HepG2 (cell line): Measurements from ENCODE around the gene YWHAH. TPM values are rescaled to one million over a fixed set of nuclear protein-coding genes. Genes with fewer than 3 reads are reported as not detected.

Experiments
- ATAC-seq: fragments of 200-7000 bp; cut with Tn5 transposase; 3 replicates; pipeline ENCODE4 v1.9.1; 2020; ENCODE audit warnings: mild to moderate bottlenecking, moderate library complexity
- BruUV-seq: library from RNA; stranded (reverse); fragments of 400-500 nt; replicated peaks from 2 replicates; lab custom pipeline; 2021; lab: Mats Ljungman, UMichigan
- CTCF ChIA-PET: fragments of 300-600 bp; formaldehyde crosslinking; extraction: SDS; loops from one replicate; lab custom pipeline; 2021; ENCODE audit warnings: low total read pairs, inconsistent platforms, low intra/inter-chr PET ratio; lab: Yijun Ruan, JAX
- POLR2A ChIA-PET: fragments of 350-600 bp; sonication (Branson Sonifier 250); formaldehyde crosslinking; loops from one replicate; lab custom pipeline; 2020; ENCODE audit warnings: antibody characterized with exemption, inconsistent platforms; lab: Yijun Ruan, JAX
- DNase-seq: peaks from one replicate; pipeline ENCODE4 v3.0.0-alpha.2; 2015; ENCODE audit warnings: low spot score
- FAIRE-seq: peaks from 3 replicates; lab custom pipeline; 2011; peaks lifted over from hg19 to GRCh38; lab: Jason Lieb, UNC
- H2AFZ ChIP-seq: one replicate; pipeline ENCODE4 v1.6.1; 2011; ENCODE audit warnings: low read length, inconsistent platforms
- H3K27ac ChIP-seq: fragments of 300-600 bp; 3 replicates; pipeline ENCODE4 v1.8.0; 2011; ENCODE audit warnings: mixed run types, mild to moderate bottlenecking, mixed read lengths, low read length, inconsistent platforms; ENCODE audit not compliant: insufficient read depth; ENCODE audit errors: extremely low read length
- H3K27me3 ChIP-seq, 2 experiments: fragments of 200-600 bp in 1 of 2; 2 replicates in 1 of 2; 3 replicates in 1 of 2; pipeline versions ENCODE4 v1.6.0 to v1.8.0; 2011; ENCODE audit warnings: low read length in 2 of 2, mild to moderate bottlenecking in 2 of 2, moderate library complexity in 2 of 2, inconsistent platforms in 1 of 2; ENCODE audit not compliant: insufficient read depth in 2 of 2, control insufficient read depth in 1 of 2
- H3K36me3 ChIP-seq, 2 experiments: fragments of 200-600 bp in 1 of 2; replicated peaks in 1 of 2; 2 replicates in 1 of 2; 3 replicates in 1 of 2; pipeline versions ENCODE4 v1.5.1 to v1.8.0; 2011; ENCODE audit warnings: low read length in 2 of 2, inconsistent platforms in 1 of 2; ENCODE audit not compliant: insufficient read depth in 2 of 2, control insufficient read depth in 1 of 2
- H3K4me1 ChIP-seq: 2 replicates; pipeline ENCODE4 v1.5.1; 2012; ENCODE audit warnings: low read length, inconsistent platforms; ENCODE audit not compliant: insufficient read depth
- H3K4me2 ChIP-seq: 2 replicates; pipeline ENCODE4 v1.6.0; 2011; ENCODE audit warnings: low read depth, low read length, inconsistent platforms
- H3K4me3 ChIP-seq, 3 experiments: fragments of 200-600 bp in 1 of 3; sonication (generic), shearing (Covaris generic) in 1 of 3; replicated peaks in 1 of 3; 2 replicates each; pipeline ENCODE4 v1.5.1; 2011 to 2016; ENCODE audit warnings: low read length in 3 of 3, inconsistent platforms in 2 of 3, low read depth in 2 of 3, mild to moderate bottlenecking in 2 of 3, control low read depth in 1 of 3, mixed read lengths in 1 of 3; ENCODE audit not compliant: insufficient read depth in 1 of 3
- H3K79me2 ChIP-seq: one replicate; pipeline ENCODE4 v1.6.1; 2011; ENCODE audit warnings: low read length, inconsistent platforms; ENCODE audit not compliant: insufficient read depth
- H3K9ac ChIP-seq: 2 replicates; pipeline ENCODE4 v1.6.0; 2011; ENCODE audit warnings: mild to moderate bottlenecking, low read depth, low read length, inconsistent platforms; ENCODE audit not compliant: insufficient read depth
- H3K9me3 ChIP-seq: 2 replicates; pipeline ENCODE4 v1.5.1; 2012; ENCODE audit warnings: mild to moderate bottlenecking, low read length
- H4K20me1 ChIP-seq: 2 replicates; pipeline ENCODE4 v1.6.0; 2011; ENCODE audit warnings: inconsistent platforms, mild to moderate bottlenecking, low read length, moderate library complexity; ENCODE audit not compliant: insufficient read depth
- ELF3 ChIP-seq: IDR thresholded peaks from 2 replicates; pipeline ENCODE4 v1.6.1; 2016; ENCODE audit warnings: missing genetic modification reagents, missing compliant biosample characterization
- GATA4 ChIP-seq: sonication (generic); IDR thresholded peaks from 2 replicates; pipeline ENCODE4 v1.6.1; 2016; ENCODE audit warnings: antibody characterized with exemption, low read depth, borderline replicate concordance
- JDP2 ChIP-seq: sonication (generic); formaldehyde crosslinking; IDR thresholded peaks from 2 replicates; pipeline ENCODE4 v1.8.1; 2022; ENCODE audit warnings: missing genetic modification reagents, borderline replicate concordance
- KDM2A ChIP-seq: sonication (generic); formaldehyde crosslinking; IDR thresholded peaks from 2 replicates; pipeline ENCODE4 v1.4.0; 2020; ENCODE audit warnings: low read depth, missing genetic modification reagents, borderline replicate concordance
- KDM6A ChIP-seq: IDR thresholded peaks from 2 replicates; pipeline ENCODE4 v1.6.1; 2016; ENCODE audit warnings: low read depth
- NFIC ChIP-seq: IDR thresholded peaks from 2 replicates; pipeline ENCODE4 v1.6.1; 2012; ENCODE audit warnings: mild to moderate bottlenecking, low read length, inconsistent platforms
- POLR2G ChIP-seq: fragments of 200-400 bp; formaldehyde crosslinking; IDR thresholded peaks from 2 replicates; pipeline ENCODE4 v1.6.1; 2018; ENCODE audit warnings: mild to moderate bottlenecking, low read depth, low read length, moderate library complexity
- RORA ChIP-seq: sonication (generic); formaldehyde crosslinking; IDR thresholded peaks from 2 replicates; pipeline ENCODE4 v1.5.0; 2020; ENCODE audit warnings: mild to moderate bottlenecking, missing genetic modification reagents, moderate library complexity
- TFE3 ChIP-seq: IDR thresholded peaks from 2 replicates; pipeline ENCODE4 v1.6.1; 2016
- ZFP36 ChIP-seq: fragments of 150-350 bp; IDR thresholded peaks from 2 replicates; pipeline ENCODE4 v1.6.1; 2018; ENCODE audit warnings: borderline replicate concordance, low read length, low read depth; ENCODE audit not compliant: partially characterized antibody
- ZMAT5 ChIP-seq: sonication (generic); formaldehyde crosslinking; IDR thresholded peaks from 2 replicates; pipeline ENCODE4 v1.5.0; 2020; ENCODE audit warnings: mild to moderate bottlenecking, low read depth, missing genetic modification reagents, borderline replicate concordance
- ZNF274 ChIP-seq: sonication (generic); formaldehyde crosslinking; IDR thresholded peaks from 2 replicates; pipeline ENCODE4 v1.5.1; 2020; ENCODE audit warnings: mild to moderate bottlenecking, missing genetic modification reagents
- ZNF567 ChIP-seq: sonication (generic); formaldehyde crosslinking; IDR thresholded peaks from 2 replicates; pipeline ENCODE4 v1.8.1; 2023; ENCODE audit warnings: mild to moderate bottlenecking, missing genetic modification reagents, borderline replicate concordance
- ZNF619 ChIP-seq: sonication (generic); formaldehyde crosslinking; IDR thresholded peaks from 2 replicates; pipeline ENCODE4 v1.4.0; 2020; ENCODE audit warnings: mild to moderate bottlenecking, missing genetic modification reagents
- WGBS: methylation state at CpG from one replicate; pipeline ENCODE4 v1.1.6; 2017; ENCODE audit warnings: low lambda C conversion rate; 5-methylcytosine and 5-hydroxymethylcytosine counted together
- in situ Hi-C: cut with HindIII; loops from 2 replicates; pipeline ENCODE4 v1.10.0; 2017; ENCODE audit warnings: low pct_unique_long_range_greater_than_20kb; ENCODE audit not compliant: extremely low pct_ligation_motif_present
- intact Hi-C: fragments of 100-400 bp; cut with micrococcal nuclease; formaldehyde crosslinking; loops from one replicate; pipeline ENCODE4 v1.10.0; 2022; ENCODE audit not compliant: unreplicated experiment
- polyA plus RNA-seq, 8 experiments: library from polyadenylated mRNA; depleted of rRNA in 3 of 8; stranded (reverse) in 7 of 8; unstranded in 1 of 8; fragments of >200 nt; fragmentation: Illumina TruSeq in 4 of 8; extraction: Trizol in 4 of 8; gene quantifications; 2 replicates each; pipeline versions ENCODE4 v1.2.1 to v1.2.3, GENCODE V29; 2011 to 2016; ENCODE audit warnings: low read depth in 4 of 8, missing spikeins in 1 of 8, mixed read lengths in 1 of 8; ENCODE audit not compliant: insufficient read depth in 1 of 8
- total RNA-seq, 5 experiments: library from RNA; depleted of rRNA; stranded (reverse); fragments of >200 nt; fragmentation: Illumina TruSeq; extraction: Trizol; gene quantifications; 2 replicates each; pipeline ENCODE4 v1.2.3, GENCODE V29; 2016; ENCODE audit warnings: low read depth in 1 of 5
- TF ChIP-seq, protein P1 (sequence below): sonication (generic); formaldehyde crosslinking; IDR thresholded peaks from 2 replicates; pipeline ENCODE4 v1.8.0; 2022; ENCODE audit warnings: missing genetic modification reagents, mild to moderate bottlenecking, moderate library complexity, borderline replicate concordance

Gene YWHAH
- total and polyA plus RNA-seq, 2 of the 13 experiments (the other 11 are each of a cell fraction or from before 2014, with no cell fraction given) = 35.6 to 92.7 TPM

GRCh38 chr22:31958625-31959239 is 14.4 kb downstream of the YWHAH start:
- Histone ChIP-seq H4K20me1 (peaks cover 3% of the 10 kb centered on the region), H3K79me2 (peaks cover 8% of the 10 kb centered on the region), H2AFZ (no peak overlapping the region), H3K4me1 (peaks cover 20% of the 10 kb centered on the region), H3K4me2 (no peak overlapping the region), H3K9ac (no peak overlapping the region), H3K27ac (no peak overlapping the region), H3K9me3 (no peaks in the 10 kb centered on the region), H3K4me3 (no peak overlapping the region), H3K27me3 (no peaks in the 10 kb centered on the region), H3K36me3 (peaks cover 9 to 24% of the 10 kb centered on the region in 2 experiments; a peak in 4 of 5 replicates)
- ATAC-seq (no peak), DNase-seq (no peak), FAIRE-seq (no peak)
- ChIA-PET CTCF (no interaction called here), POLR2A (no interaction called here)
- no TSS peak for BruUV-seq
- 96% methylated on average over 12 of the region's 12 CpGs for WGBS
- TF ChIP-seq POLR2G (0 out of 2 replicates have a peak, but pooled peaks have one; percentile 19), KDM2A (CRISPR knock-in tag) (0 out of 2 replicates have a peak, but pooled peaks have one; percentile 24), ZFP36 (no peak)
- intact Hi-C loops = no loop called here
- in situ Hi-C loops = loop anchor here (25.0 kb wide), 1 partner anchor 396 kb away; no protein-coding TSS in a partner anchor

GRCh38 chr22:31960767-31961166 is 16.4 kb downstream of the YWHAH start:
- H3K4me1 ChIP-seq = peaks cover 33% of the 10 kb centered on the region
- TF ChIP-seq ZNF274 (CRISPR knock-in tag) = no peak
- no peak for TF ChIP-seq TFE3 (CRISPR knock-in tag)
- TF ChIP-seq GATA4 = no peak
- no peak for TF ChIP-seq NFIC
- TF ChIP-seq RORA (CRISPR knock-in tag) = no peak
- TF ChIP-seq, protein P1, sequence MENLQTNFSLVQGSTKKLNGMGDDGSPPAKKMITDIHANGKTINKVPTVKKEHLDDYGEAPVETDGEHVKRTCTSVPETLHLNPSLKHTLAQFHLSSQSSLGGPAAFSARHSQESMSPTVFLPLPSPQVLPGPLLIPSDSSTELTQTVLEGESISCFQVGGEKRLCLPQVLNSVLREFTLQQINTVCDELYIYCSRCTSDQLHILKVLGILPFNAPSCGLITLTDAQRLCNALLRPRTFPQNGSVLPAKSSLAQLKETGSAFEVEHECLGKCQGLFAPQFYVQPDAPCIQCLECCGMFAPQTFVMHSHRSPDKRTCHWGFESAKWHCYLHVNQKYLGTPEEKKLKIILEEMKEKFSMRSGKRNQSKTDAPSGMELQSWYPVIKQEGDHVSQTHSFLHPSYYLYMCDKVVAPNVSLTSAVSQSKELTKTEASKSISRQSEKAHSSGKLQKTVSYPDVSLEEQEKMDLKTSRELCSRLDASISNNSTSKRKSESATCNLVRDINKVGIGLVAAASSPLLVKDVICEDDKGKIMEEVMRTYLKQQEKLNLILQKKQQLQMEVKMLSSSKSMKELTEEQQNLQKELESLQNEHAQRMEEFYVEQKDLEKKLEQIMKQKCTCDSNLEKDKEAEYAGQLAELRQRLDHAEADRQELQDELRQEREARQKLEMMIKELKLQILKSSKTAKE (CRISPR knock-in tag) = no peak
- TF ChIP-seq JDP2 (CRISPR knock-in tag) = no peak
- TF ChIP-seq ZNF619 (CRISPR knock-in tag) = no peak
- TF ChIP-seq ZNF567 (CRISPR knock-in tag) = no peak
- TF ChIP-seq ELF3 (CRISPR knock-in tag) = no peak
- no peak for TF ChIP-seq ZMAT5 (CRISPR knock-in tag)
- TF ChIP-seq KDM6A = no peak
- BruUV-seq = no TSS peak
- ATAC-seq (no peak), FAIRE-seq (no peak), DNase-seq (no peak)
- no peaks in the 10 kb centered on the region for H3K9me3 ChIP-seq
- no peak overlapping the region for H3K4me3 ChIP-seq
- H3K27ac ChIP-seq = no peak overlapping the region
- ChIA-PET POLR2A (no interaction called here), CTCF (no interaction called here)
- in situ Hi-C loops (loop anchor here (25.0 kb wide), 1 partner anchor 398 kb away; no protein-coding TSS in a partner anchor), intact Hi-C loops (no loop called here)
- WGBS = 75% methylated on average over 3 of the region's 5 CpGs
- peaks cover 9 to 22% of the 10 kb centered on the region in 2 experiments; a peak in 4 of 5 replicates for H3K36me3 ChIP-seq
- peaks cover 3% of the 10 kb centered on the region; the same call in 1 of the 2 replicates for H4K20me1 ChIP-seq
- H2AFZ ChIP-seq = no peak overlapping the region
- no peaks in the 10 kb centered on the region for H3K27me3 ChIP-seq
- H3K4me2 ChIP-seq = no peak overlapping the region
- H3K9ac ChIP-seq = no peak overlapping the region
- H3K79me2 ChIP-seq = no peaks in the 10 kb centered on the region
